ENCODE data around the gene LEKR1.
"Not testable (repeated sequence)": the region's sequence is repeated elsewhere in the genome, so short reads cannot be mapped to it uniquely, and the experiment has no call there.

LEKR1 gene

GRCh38 chr3:156948402-156949210 is 122.5 kb downstream of the LEKR1 start:
- Histone ChIP-seq H3K9me3 (ENCODE audit: control insufficient read depth, insufficient read depth, low read length) (no peaks in the 10 kb centered on the region), H3K4me3 (ENCODE audit: low read depth, low read length) (no peak overlapping the region; the same call in 1 of the 2 replicates), H3K9ac (ENCODE audit: low read depth, low read length) (no peak overlapping the region), H3K36me3 (ENCODE audit: control insufficient read depth, insufficient read depth, low read length) (no peaks in the 10 kb centered on the region), H3K27me3 (ENCODE audit: control insufficient read depth, insufficient read depth, low read length) (no peaks in the 10 kb centered on the region), H3K4me1 (ENCODE audit: control insufficient read depth, insufficient read depth, low read length) (peaks cover 14% of the 10 kb centered on the region), H3K27ac (ENCODE audit: low read depth, low read length) (no peak overlapping the region)

GRCh38 chr3:156952011-156952410 is 125.9 kb downstream of the LEKR1 start:
- no peaks in the 10 kb centered on the region for H3K9me3 ChIP-seq (ENCODE audit: control insufficient read depth, insufficient read depth, low read length)

GRCh38 chr3:156957715-156958114 is 131.6 kb downstream of the LEKR1 start:
- H3K4me3 ChIP-seq (ENCODE audit: low read depth, low read length), result no peak overlapping the region

More at GRCh38 chr3:156952011-156952410, 125.9 kb downstream of the LEKR1 start:
- no peak overlapping the region for H3K9ac ChIP-seq (ENCODE audit: low read depth, low read length)
- peaks cover 14% of the 10 kb centered on the region for H3K4me1 ChIP-seq (ENCODE audit: control insufficient read depth, insufficient read depth, low read length)
- no peak overlapping the region for H3K27ac ChIP-seq (ENCODE audit: low read depth, low read length)
- H3K4me3 ChIP-seq (ENCODE audit: low read depth, low read length), result no peak overlapping the region
- no peaks in the 10 kb centered on the region for H3K36me3 ChIP-seq (ENCODE audit: control insufficient read depth, insufficient read depth, low read length)
- no peaks in the 10 kb centered on the region for H3K27me3 ChIP-seq (ENCODE audit: control insufficient read depth, insufficient read depth, low read length)

GRCh38 chr3:156963096-156963495 is 136.9 kb downstream of the LEKR1 start:
- Histone ChIP-seq H3K27ac (ENCODE audit: low read depth, low read length) (no peak overlapping the region), H3K27me3 (ENCODE audit: control insufficient read depth, insufficient read depth, low read length) (no peaks in the 10 kb centered on the region), H3K4me1 (ENCODE audit: control insufficient read depth, insufficient read depth, low read length) (no peaks in the 10 kb centered on the region), H3K4me3 (ENCODE audit: low read depth, low read length) (no peak overlapping the region), H3K36me3 (ENCODE audit: control insufficient read depth, insufficient read depth, low read length) (no peaks in the 10 kb centered on the region), H3K9me3 (ENCODE audit: control insufficient read depth, insufficient read depth, low read length) (peaks cover 4% of the 10 kb centered on the region; the same call in 1 of the 2 replicates), H3K9ac (ENCODE audit: low read depth, low read length) (no peak overlapping the region)

More at GRCh38 chr3:156957715-156958114, 131.6 kb downstream of the LEKR1 start:
- Histone ChIP-seq H3K9me3 (ENCODE audit: control insufficient read depth, insufficient read depth, low read length) (no peaks in the 10 kb centered on the region), H3K4me1 (ENCODE audit: control insufficient read depth, insufficient read depth, low read length) (no peaks in the 10 kb centered on the region), H3K27me3 (ENCODE audit: control insufficient read depth, insufficient read depth, low read length) (no peaks in the 10 kb centered on the region), H3K9ac (ENCODE audit: low read depth, low read length) (no peak overlapping the region), H3K27ac (ENCODE audit: low read depth, low read length) (no peak overlapping the region), H3K36me3 (ENCODE audit: control insufficient read depth, insufficient read depth, low read length) (no peaks in the 10 kb centered on the region)

DNA sequence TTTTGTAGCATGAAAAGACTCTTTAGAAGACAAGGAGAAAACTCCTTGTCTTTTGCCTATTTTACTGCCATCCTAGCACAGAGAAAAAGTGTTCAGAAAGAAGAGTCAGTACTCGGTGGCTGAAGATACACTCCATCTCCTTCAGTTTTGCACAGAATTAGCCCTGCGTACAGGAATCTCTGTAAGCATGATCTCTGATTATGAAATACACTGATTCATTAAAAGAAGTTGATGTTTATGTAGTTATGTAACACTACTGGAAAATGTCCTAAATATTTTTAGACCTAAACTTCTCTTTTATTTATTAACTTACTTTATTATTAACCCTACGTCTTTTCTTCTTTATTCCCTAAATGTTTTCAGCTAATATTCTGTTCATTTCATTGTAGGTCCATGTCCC is 138.4 kb downstream of the LEKR1 start:
- Histone ChIP-seq H3K9me3 (ENCODE audit: control insufficient read depth, insufficient read depth, low read length) (peaks cover 4% of the 10 kb centered on the region; the same call in 1 of the 2 replicates), H3K27ac (ENCODE audit: low read depth, low read length) (no peak overlapping the region), H3K9ac (ENCODE audit: low read depth, low read length) (no peak overlapping the region), H3K36me3 (ENCODE audit: control insufficient read depth, insufficient read depth, low read length) (no peaks in the 10 kb centered on the region), H3K27me3 (ENCODE audit: control insufficient read depth, insufficient read depth, low read length) (no peaks in the 10 kb centered on the region), H3K4me1 (ENCODE audit: control insufficient read depth, insufficient read depth, low read length) (no peaks in the 10 kb centered on the region), H3K4me3 (ENCODE audit: low read depth, low read length) (no peak overlapping the region)

DNA sequence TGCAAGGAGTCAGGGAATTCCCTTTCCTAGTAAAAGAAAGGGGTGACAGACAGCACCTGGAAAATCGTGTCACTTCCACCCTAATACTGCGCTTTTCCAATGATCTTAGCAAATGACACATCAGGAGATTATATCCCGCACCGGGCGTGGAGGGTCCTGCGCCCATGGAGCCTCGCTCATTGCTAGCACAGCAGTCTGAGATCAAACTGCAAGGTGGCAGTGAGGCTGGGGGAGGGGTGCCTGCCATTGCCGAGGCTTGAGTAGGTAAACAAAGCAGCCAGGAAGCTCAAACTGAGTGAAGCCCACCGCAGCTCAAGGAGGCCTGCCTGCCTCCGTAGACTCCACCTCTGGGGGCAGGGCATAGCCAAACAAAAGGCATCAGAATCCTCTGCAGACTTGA is 140.2 kb downstream of the LEKR1 start:
- not testable (repeated sequence) for H3K9ac ChIP-seq (ENCODE audit: low read depth, low read length); H3K4me3 ChIP-seq (ENCODE audit: low read depth, low read length); H3K9me3 ChIP-seq (ENCODE audit: control insufficient read depth, insufficient read depth, low read length); H3K27me3 ChIP-seq (ENCODE audit: control insufficient read depth, insufficient read depth, low read length); H3K36me3 ChIP-seq (ENCODE audit: control insufficient read depth, insufficient read depth, low read length); H3K4me1 ChIP-seq (ENCODE audit: control insufficient read depth, insufficient read depth, low read length); H3K27ac ChIP-seq (ENCODE audit: low read depth, low read length)

- Histone ChIP-seq H3K27me3 (ENCODE audit: control insufficient read depth, insufficient read depth, low read length) (no peaks in the 10 kb centered on the region), H3K9ac (ENCODE audit: low read depth, low read length) (no peak overlapping the region), H3K27ac (ENCODE audit: low read depth, low read length) (no peak overlapping the region), H3K36me3 (ENCODE audit: control insufficient read depth, insufficient read depth, low read length) (no peaks in the 10 kb centered on the region), H3K4me3 (ENCODE audit: low read depth, low read length) (no peak overlapping the region), H3K4me1 (ENCODE audit: control insufficient read depth, insufficient read depth, low read length) (peaks cover 7% of the 10 kb centered on the region; the same call in 1 of the 2 replicates), H3K9me3 (ENCODE audit: control insufficient read depth, insufficient read depth, low read length) (no peaks in the 10 kb centered on the region)
Measured at GRCh38 chr3:156973954-156974353, 147.8 kb downstream of the LEKR1 start.

GRCh38 chr3:156974931-156975330 is 148.8 kb downstream of the LEKR1 start:
- no peaks in the 10 kb centered on the region for H3K27me3 ChIP-seq (ENCODE audit: control insufficient read depth, insufficient read depth, low read length)
- no peaks in the 10 kb centered on the region for H3K9me3 ChIP-seq (ENCODE audit: control insufficient read depth, insufficient read depth, low read length)
- H3K4me3 ChIP-seq (ENCODE audit: low read depth, low read length), result no peak overlapping the region
- H3K4me1 ChIP-seq (ENCODE audit: control insufficient read depth, insufficient read depth, low read length), result peaks cover 7% of the 10 kb centered on the region; the same call in 1 of the 2 replicates
- no peaks in the 10 kb centered on the region for H3K36me3 ChIP-seq (ENCODE audit: control insufficient read depth, insufficient read depth, low read length)
- no peak overlapping the region for H3K27ac ChIP-seq (ENCODE audit: low read depth, low read length)
- H3K9ac ChIP-seq (ENCODE audit: low read depth, low read length), result no peak overlapping the region

DNA sequence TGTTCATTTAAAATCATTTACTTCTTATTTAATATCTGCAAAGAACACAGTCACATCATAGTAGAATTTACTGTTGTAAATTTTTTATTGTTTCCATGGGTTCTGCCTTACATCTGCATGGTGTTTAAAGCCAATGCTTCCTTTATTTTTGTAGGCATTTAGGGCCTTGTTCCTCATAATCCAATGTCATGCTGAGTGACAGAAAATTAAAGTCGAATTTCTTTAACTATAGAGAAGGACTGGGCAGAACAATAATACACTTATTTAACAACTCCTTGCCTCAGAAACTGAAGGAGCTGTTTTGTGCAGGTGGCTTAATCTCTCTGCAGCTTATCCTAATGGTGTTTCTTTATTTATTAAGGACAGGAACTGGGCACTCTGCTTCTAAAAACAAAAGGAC is 149.6 kb downstream of the LEKR1 start:
- Histone ChIP-seq H3K36me3 (ENCODE audit: control insufficient read depth, insufficient read depth, low read length) (no peaks in the 10 kb centered on the region), H3K27me3 (ENCODE audit: control insufficient read depth, insufficient read depth, low read length) (no peaks in the 10 kb centered on the region), H3K9ac (ENCODE audit: low read depth, low read length) (no peak overlapping the region), H3K4me1 (ENCODE audit: control insufficient read depth, insufficient read depth, low read length) (peaks cover 7% of the 10 kb centered on the region; the same call in 1 of the 2 replicates), H3K4me3 (ENCODE audit: low read depth, low read length) (no peak overlapping the region), H3K9me3 (ENCODE audit: control insufficient read depth, insufficient read depth, low read length) (no peaks in the 10 kb centered on the region), H3K27ac (ENCODE audit: low read depth, low read length) (no peak overlapping the region)

DNA sequence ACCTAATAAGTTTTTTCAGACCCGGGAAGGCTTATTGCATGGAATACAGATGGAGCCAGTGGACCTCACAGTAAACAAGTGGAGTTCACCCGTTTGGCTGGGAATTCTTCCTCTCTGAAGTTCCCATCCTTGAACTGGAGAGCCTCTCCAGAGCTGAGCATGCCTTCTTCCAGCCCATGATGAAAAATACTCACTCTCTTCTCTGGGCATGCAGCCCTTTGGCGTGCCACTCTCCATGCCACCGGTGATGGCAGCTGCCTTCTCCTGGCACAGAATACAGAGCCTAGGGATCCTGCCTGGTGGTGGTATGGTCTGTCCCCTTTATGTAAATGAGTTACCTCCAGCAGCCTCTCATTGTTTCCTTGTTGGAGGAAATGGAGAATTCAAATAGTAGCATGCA is 150.8 kb downstream of the LEKR1 start:
- Histone ChIP-seq H3K9ac (ENCODE audit: low read depth, low read length) (no peak overlapping the region), H3K27ac (ENCODE audit: low read depth, low read length) (no peak overlapping the region), H3K4me3 (ENCODE audit: low read depth, low read length) (no peak overlapping the region), H3K36me3 (ENCODE audit: control insufficient read depth, insufficient read depth, low read length) (no peaks in the 10 kb centered on the region), H3K27me3 (ENCODE audit: control insufficient read depth, insufficient read depth, low read length) (no peaks in the 10 kb centered on the region), H3K4me1 (ENCODE audit: control insufficient read depth, insufficient read depth, low read length) (peaks cover 7% of the 10 kb centered on the region; the same call in 1 of the 2 replicates), H3K9me3 (ENCODE audit: control insufficient read depth, insufficient read depth, low read length) (no peaks in the 10 kb centered on the region)

- Histone ChIP-seq H3K4me3 (ENCODE audit: low read depth, low read length) (no peak overlapping the region), H3K4me1 (ENCODE audit: control insufficient read depth, insufficient read depth, low read length) (peaks cover 7% of the 10 kb centered on the region; the same call in 1 of the 2 replicates), H3K36me3 (ENCODE audit: control insufficient read depth, insufficient read depth, low read length) (no peaks in the 10 kb centered on the region), H3K9me3 (ENCODE audit: control insufficient read depth, insufficient read depth, low read length) (no peaks in the 10 kb centered on the region), H3K27ac (ENCODE audit: low read depth, low read length) (no peak overlapping the region), H3K9ac (ENCODE audit: low read depth, low read length) (no peak overlapping the region), H3K27me3 (ENCODE audit: control insufficient read depth, insufficient read depth, low read length) (no peaks in the 10 kb centered on the region)
Measured at GRCh38 chr3:156978481-156978961, 152.4 kb downstream of the LEKR1 start.

Data from HUES48 (cell line).